Endodermal cell (in vitro differentiated cells): ENCODE measurements around the gene THRA. TPM values are rescaled to one million over a fixed set of nuclear protein-coding genes. Genes with fewer than 3 reads are reported as not detected.
A peak's percentile ranks its signal among the peaks of the same experiment; 100 is the strongest.

Source experiments
- DNase-seq: peaks from one replicate; pipeline ENCODE4 v3.0.0-alpha.2; 2017
- H3K27ac ChIP-seq: 2 replicates; pipeline ENCODE4 v1.5.1; 2013; ENCODE audit warnings: mild to moderate bottlenecking, low read depth, low read length, moderate library complexity
- H3K27me3 ChIP-seq: 2 replicates; pipeline ENCODE4 v1.6.1; 2013; ENCODE audit warnings: mild to moderate bottlenecking, low read length, moderate library complexity; ENCODE audit not compliant: insufficient read depth, control insufficient read depth, poor library complexity, severe bottlenecking
- H3K36me3 ChIP-seq: 2 replicates; pipeline ENCODE4 v1.7.0; 2013; ENCODE audit warnings: mild to moderate bottlenecking, low read length, moderate library complexity; ENCODE audit not compliant: control insufficient read depth, insufficient read depth
- H3K4me1 ChIP-seq: one replicate; pipeline ENCODE4 v1.7.0; 2013; ENCODE audit warnings: low read length; ENCODE audit not compliant: control insufficient read depth, insufficient read depth
- H3K4me3 ChIP-seq: 2 replicates; pipeline ENCODE4 v1.5.1; 2013; ENCODE audit warnings: mild to moderate bottlenecking, low read length, moderate library complexity
- H3K9ac ChIP-seq: 2 replicates; pipeline ENCODE4 v1.6.1; 2013; ENCODE audit warnings: mild to moderate bottlenecking, low read length, moderate library complexity; ENCODE audit not compliant: poor library complexity, severe bottlenecking; ENCODE audit errors: extremely low read depth
- H3K9me3 ChIP-seq: 2 replicates; pipeline ENCODE4 v1.6.1; 2013; ENCODE audit warnings: mild to moderate bottlenecking, low read length, moderate library complexity; ENCODE audit not compliant: control insufficient read depth
- H3K27ac Mint-ChIP-seq: 2 replicates; pipeline ENCODE4 v1.8.0; 2020; ENCODE audit warnings: mixed read lengths
- H3K27me3 Mint-ChIP-seq: 2 replicates; pipeline ENCODE4 v1.8.0; 2021; ENCODE audit warnings: mild to moderate bottlenecking, mixed read lengths; ENCODE audit not compliant: insufficient read depth
- H3K36me3 Mint-ChIP-seq: 2 replicates; pipeline ENCODE4 v1.8.0; 2020; ENCODE audit warnings: low read depth, mixed read lengths
- H3K4me1 Mint-ChIP-seq: 2 replicates; pipeline ENCODE4 v1.8.0; 2020; ENCODE audit warnings: mixed read lengths
- H3K4me3 Mint-ChIP-seq: 2 replicates; pipeline ENCODE4 v1.8.0; 2020; ENCODE audit warnings: mild to moderate bottlenecking, moderate library complexity, mixed read lengths
- H3K9me3 Mint-ChIP-seq: 2 replicates; pipeline ENCODE4 v1.8.0; 2020; ENCODE audit warnings: mild to moderate bottlenecking, mixed read lengths
- CTCF ChIP-seq: fragments of 200-600 bp; sonication (generic); conservative IDR thresholded peaks from 2 replicates; pipeline ENCODE4 v1.5.0; 2021; ENCODE audit warnings: antibody characterized with exemption, mild to moderate bottlenecking
- WGBS, 2 experiments: methylation state at CpG; one replicate each; pipeline versions ENCODE4 v1.1.5 to v1.1.7; 2013; ENCODE audit warnings: missing lambda C conversion rate in 2 of 2, mixed read lengths in 1 of 2; ENCODE audit not compliant: insufficient coverage in 1 of 2, insufficient read length in 1 of 2; 5-methylcytosine and 5-hydroxymethylcytosine counted together
- total RNA-seq, 2 donors: library from RNA; stranded (reverse); fragmentation: NEBNext Ultra II Directional in 1 of 2; extraction: Animal tissue kit (Norgen Biotek cat#: 25700) in 1 of 2; gene quantifications; 2 replicates in 1 of 2; 3 replicates in 1 of 2; pipeline ENCODE4 v1.2.1, GENCODE V29; 2021

Gene THRA
- total RNA-seq, 2 donors from 2014 or later = 12.7 to 14.4 TPM

- no peaks in the 10 kb centered on the region for H3K9me3 ChIP-seq
- H3K36me3 Mint-ChIP-seq = peaks cover 23% of the 10 kb centered on the region
- TF ChIP-seq CTCF = no peak
- DNase-seq = no peak
- no peak overlapping the region for H3K27ac ChIP-seq
- H3K9me3 Mint-ChIP-seq = peaks cover 10% of the 10 kb centered on the region
- H3K4me1 ChIP-seq = peaks cover 5% of the 10 kb centered on the region
- peaks cover 28% of the 10 kb centered on the region for H3K27me3 Mint-ChIP-seq
- H3K4me3 ChIP-seq = no peak overlapping the region
- no peak overlapping the region for H3K9ac ChIP-seq
- H3K27ac Mint-ChIP-seq = no peak overlapping the region
- H3K4me3 Mint-ChIP-seq = no peak overlapping the region
- WGBS, 2 experiments = 93 to 97% methylated on average over 16 to 23 of the region's 23 CpGs
- H3K36me3 ChIP-seq = no peaks in the 10 kb centered on the region
- H3K27me3 ChIP-seq = peaks cover 11% of the 10 kb centered on the region
- peaks cover 17% of the 10 kb centered on the region for H3K4me1 Mint-ChIP-seq
These were observed 33.4 kb downstream of the THRA start for GRCh38 chr17:40095944-40096791.

- no peak for TF ChIP-seq CTCF
- H3K4me3 ChIP-seq = no peak overlapping the region
- H3K27ac Mint-ChIP-seq = no peak overlapping the region
- H3K4me3 Mint-ChIP-seq = no peak overlapping the region
- peaks cover 23% of the 10 kb centered on the region for H3K36me3 Mint-ChIP-seq
- H3K4me1 Mint-ChIP-seq = peaks cover 24% of the 10 kb centered on the region
- no peaks in the 10 kb centered on the region for H3K36me3 ChIP-seq
- H3K9me3 ChIP-seq = no peaks in the 10 kb centered on the region
- H3K27me3 ChIP-seq = peaks cover 11% of the 10 kb centered on the region
- H3K9me3 Mint-ChIP-seq = peaks cover 10% of the 10 kb centered on the region
- H3K4me1 ChIP-seq = peaks cover 5% of the 10 kb centered on the region
- WGBS, 2 experiments = 93% methylated on average over 3 to 10 of the region's 10 CpGs
- peaks cover 37% of the 10 kb centered on the region for H3K27me3 Mint-ChIP-seq
- no peak overlapping the region for H3K27ac ChIP-seq
- H3K9ac ChIP-seq = no peak overlapping the region
- no peak for DNase-seq
These were observed 34.3 kb downstream of the THRA start for GRCh38 chr17:40097087-40097486.

GRCh38 chr17:40097931-40098845, 35.4 kb downstream of the THRA start:
- H3K4me3 ChIP-seq = peak overlapping the region; percentile 71
- no peak overlapping the region for H3K27ac ChIP-seq
- H3K9me3 ChIP-seq = no peaks in the 10 kb centered on the region
- H3K36me3 ChIP-seq = no peaks in the 10 kb centered on the region
- H3K9ac ChIP-seq = peak overlapping the region; percentile 16
- Mint-ChIP-seq H3K4me3 (peak overlapping the region; percentile 53), H3K36me3 (peaks cover 23% of the 10 kb centered on the region), H3K27me3 (peaks cover 41% of the 10 kb centered on the region), H3K9me3 (peaks cover 10% of the 10 kb centered on the region), H3K4me1 (peaks cover 28% of the 10 kb centered on the region), H3K27ac (peak overlapping the region; percentile 54)
- no peak for DNase-seq
- H3K4me1 ChIP-seq = peaks cover 5% of the 10 kb centered on the region
- 92 to 94% methylated on average over 6 to 9 of the region's 9 CpGs for WGBS, 2 experiments
- no peak for TF ChIP-seq CTCF
- H3K27me3 ChIP-seq = peaks cover 11% of the 10 kb centered on the region
